HG03520 (cell line): ENCODE data around the gene C4B.
"Not testable (repeated sequence)": the region's sequence is repeated elsewhere in the genome, so short reads cannot be mapped to it uniquely, and the experiment has no call there.

Experiments used
- ATAC-seq: cut with Tn5 transposase; IDR thresholded peaks from one replicate; pipeline ENCODE4 v1.9.1; 2021; ENCODE audit warnings: mild to moderate bottlenecking, moderate library complexity; ENCODE audit not compliant: unreplicated experiment

The C4B gene

GRCh38 chr6:32014547-32014946 is at the start of gene C4B:
Gene C4B (plus strand): TSS chr6:32014795. CDS start chr6:32014846, 51 bp downstream.
- not testable (repeated sequence) for ATAC-seq

- ATAC-seq = no peak
Observed at GRCh38 chr6:31965700-31966099, 48.9 kb upstream of the C4B start.

GRCh38 chr6:31966506-31966905 is 48.1 kb upstream of the C4B start:
- no peak for ATAC-seq

GRCh38 chr6:31966997-31967925 is 47.3 kb upstream of the C4B start:
- no peak for ATAC-seq

GRCh38 chr6:31967926-31968320 is 46.7 kb upstream of the C4B start:
- ATAC-seq = no peak

GRCh38 chr6:31968326-31968725 is 46.3 kb upstream of the C4B start:
- ATAC-seq = no peak

GRCh38 chr6:31968791-31969711 is 45.5 kb upstream of the C4B start:
- no peak for ATAC-seq

GRCh38 chr6:31969712-31970603 is 44.6 kb upstream of the C4B start:
- no peak for ATAC-seq

GRCh38 chr6:31970604-31971271 is 43.9 kb upstream of the C4B start:
- no peak for ATAC-seq

- ATAC-seq = no peak
Observed at GRCh38 chr6:31971279-31971992, 43.2 kb upstream of the C4B start.

- peak; percentile 84 for ATAC-seq
Observed at GRCh38 chr6:31971993-31972708, 42.4 kb upstream of the C4B start, which contains the start of gene DXO. Gene DXO (minus strand): TSS chr6:31972138. CDS start chr6:31971675, 463 bp downstream.

- ATAC-seq = no peak
Observed at GRCh38 chr6:31972709-31973350, 41.8 kb upstream of the C4B start.

- not testable (repeated sequence) for ATAC-seq
Observed at GRCh38 chr6:31976065-31976464, 38.5 kb upstream of the C4B start.

- no peak for ATAC-seq
Observed at GRCh38 chr6:31977816-31978431, 36.7 kb upstream of the C4B start.

GRCh38 chr6:31978831-31979230 is 35.8 kb upstream of the C4B start:
- no peak for ATAC-seq

GRCh38 chr6:31979238-31979898 is 35.2 kb upstream of the C4B start:
- no peak for ATAC-seq

GRCh38 chr6:31980195-31980876 is 34.3 kb upstream of the C4B start:
- not testable (repeated sequence) for ATAC-seq
